ENCODE results near the gene GTSF1L. TPM values are rescaled to one million over a fixed set of nuclear protein-coding genes. Genes with fewer than 3 reads are reported as not detected.

The GTSF1L gene
- total and polyA plus RNA-seq, 2 of the 4 experiments (the other 2 are of a cell fraction): not detected

- H3K9me3 ChIP-seq (ENCODE audit: control insufficient read depth, insufficient read depth, low read length): no peaks in the 10 kb centered on the region
- no peak overlapping the region for H2BK5ac ChIP-seq (ENCODE audit: low read depth, low read length, poor library complexity, severe bottlenecking)
- POLR2A ChIA-PET (ENCODE audit: unreplicated experiment): no interaction called here
- ATAC-seq (ENCODE audit: low read depth): no peak
- dilution Hi-C loops (cut with HindIII; ENCODE audit: low sequenced_read_pairs, unreplicated experiment) (no loop called here), in situ Hi-C loops (cut with MboI; ENCODE audit: low sequenced_read_pairs) (loop anchor here (10.0 kb wide), 1 partner anchor 156 kb away; no protein-coding TSS in a partner anchor), intact Hi-C loops (cut with micrococcal nuclease) (no loop called here)
- H3K79me1 ChIP-seq (ENCODE audit: low read depth in 1 of 2, low read length in 2 of 2): no peaks in the 10 kb centered on the region
- peaks cover 2% of the 10 kb centered on the region; the same call in 1 of the 2 replicates for H3K36me3 ChIP-seq (ENCODE audit: control insufficient read depth, insufficient read depth, low read length)
- no peak overlapping the region for H3K14ac ChIP-seq (replicated peaks; ENCODE audit: low read depth, low read length)
- no peak for DNase-seq
- H3K27ac ChIP-seq (ENCODE audit: insufficient read depth, low read length): no peak overlapping the region
- no peak overlapping the region for H3K18ac ChIP-seq (ENCODE audit: low read depth, low read length)
- no peak overlapping the region for H3K9ac ChIP-seq (ENCODE audit: low read depth, low read length)
- H3K23ac ChIP-seq (ENCODE audit: low read depth, low read length): no peak overlapping the region
- CTCF ChIA-PET: interaction anchor here (0.7 to 3.3 kb wide), 4 partner anchors 10 to 153 kb away, joined by 3 to 20 read pairs (median 4); no protein-coding TSS in a partner anchor
- 100% methylated on average over 4 of the region's 9 CpGs; no CpG with 5 or more reads in 1 of the 2 experiments for WGBS, 2 experiments (ENCODE audit: extremely low coverage in 2 of 2, insufficient read length in 1 of 2)
- no TSS peak for BruUV-seq (replicated peaks)
- no peak overlapping the region for H3K4me2 ChIP-seq (ENCODE audit: low read depth, low read length)
- no peak overlapping the region for H2AK9ac ChIP-seq (replicated peaks; ENCODE audit: low read depth, low read length, poor library complexity)
- TF ChIP-seq RAD21 (IDR thresholded peaks at IDR 0.05; ENCODE audit: low read length) (no peak), BHLHE40 (IDR thresholded peaks at IDR 0.05; ENCODE audit: low read depth, low read length) (no peak), MXI1 (IDR thresholded peaks at IDR 0.05; ENCODE audit: borderline replicate concordance, low read depth, low read length) (no peak), SMC3 (IDR thresholded peaks at IDR 0.05; ENCODE audit: low read depth, low read length) (no peak), FOS (IDR thresholded peaks at IDR 0.05; ENCODE audit: low read depth, low read length) (no peak), CHD1 (IDR thresholded peaks at IDR 0.05; ENCODE audit: low read depth, low read length) (no peak), ELK1 (IDR thresholded peaks at IDR 0.05; ENCODE audit: borderline replicate concordance, low read depth, low read length) (no peak), POLR2A (IDR thresholded peaks at IDR 0.05; ENCODE audit: low read depth, low read length) (no peak), RFX5 (IDR thresholded peaks at IDR 0.05; ENCODE audit: low read depth, low read length) (no peak), CEBPB (IDR thresholded peaks at IDR 0.05; ENCODE audit: low read depth, low read length) (no peak), MAFK (IDR thresholded peaks at IDR 0.05; ENCODE audit: low read depth, low read length) (no peak), NFE2L2 (IDR thresholded peaks at IDR 0.05; ENCODE audit: low read depth, low read length) (no peak), RCOR1 (IDR thresholded peaks at IDR 0.05; ENCODE audit: insufficient replicate concordance, low read length) (no peak)
- TF ChIP-seq, protein P1, sequence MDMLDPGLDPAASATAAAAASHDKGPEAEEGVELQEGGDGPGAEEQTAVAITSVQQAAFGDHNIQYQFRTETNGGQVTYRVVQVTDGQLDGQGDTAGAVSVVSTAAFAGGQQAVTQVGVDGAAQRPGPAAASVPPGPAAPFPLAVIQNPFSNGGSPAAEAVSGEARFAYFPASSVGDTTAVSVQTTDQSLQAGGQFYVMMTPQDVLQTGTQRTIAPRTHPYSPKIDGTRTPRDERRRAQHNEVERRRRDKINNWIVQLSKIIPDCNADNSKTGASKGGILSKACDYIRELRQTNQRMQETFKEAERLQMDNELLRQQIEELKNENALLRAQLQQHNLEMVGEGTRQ (IDR thresholded peaks at IDR 0.05; ENCODE audit: low read depth, low read length): no peak
- TF ChIP-seq, protein P2, sequence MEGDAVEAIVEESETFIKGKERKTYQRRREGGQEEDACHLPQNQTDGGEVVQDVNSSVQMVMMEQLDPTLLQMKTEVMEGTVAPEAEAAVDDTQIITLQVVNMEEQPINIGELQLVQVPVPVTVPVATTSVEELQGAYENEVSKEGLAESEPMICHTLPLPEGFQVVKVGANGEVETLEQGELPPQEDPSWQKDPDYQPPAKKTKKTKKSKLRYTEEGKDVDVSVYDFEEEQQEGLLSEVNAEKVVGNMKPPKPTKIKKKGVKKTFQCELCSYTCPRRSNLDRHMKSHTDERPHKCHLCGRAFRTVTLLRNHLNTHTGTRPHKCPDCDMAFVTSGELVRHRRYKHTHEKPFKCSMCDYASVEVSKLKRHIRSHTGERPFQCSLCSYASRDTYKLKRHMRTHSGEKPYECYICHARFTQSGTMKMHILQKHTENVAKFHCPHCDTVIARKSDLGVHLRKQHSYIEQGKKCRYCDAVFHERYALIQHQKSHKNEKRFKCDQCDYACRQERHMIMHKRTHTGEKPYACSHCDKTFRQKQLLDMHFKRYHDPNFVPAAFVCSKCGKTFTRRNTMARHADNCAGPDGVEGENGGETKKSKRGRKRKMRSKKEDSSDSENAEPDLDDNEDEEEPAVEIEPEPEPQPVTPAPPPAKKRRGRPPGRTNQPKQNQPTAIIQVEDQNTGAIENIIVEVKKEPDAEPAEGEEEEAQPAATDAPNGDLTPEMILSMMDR (conservative IDR thresholded peaks at IDR 0.05; ENCODE audit: low read depth, low read length): no peak
- no peaks in the 10 kb centered on the region for H3K9me1 ChIP-seq (ENCODE audit: insufficient read depth, low read length)
- no peaks in the 10 kb centered on the region for H3K4me1 ChIP-seq (ENCODE audit: control insufficient read depth, insufficient read depth, low read length)
- H4K91ac ChIP-seq (ENCODE audit: insufficient read depth, low read depth, low read length): no peak overlapping the region
- H4K20me1 ChIP-seq (ENCODE audit: insufficient read depth, low read length): no peaks in the 10 kb centered on the region; the same call in 1 of the 2 replicates
- H2BK120ac ChIP-seq (ENCODE audit: low read depth, low read length): no peak overlapping the region
- no peak overlapping the region for H3K4ac ChIP-seq (ENCODE audit: low read depth, low read length)
- no peak overlapping the region for H2AK5ac ChIP-seq (ENCODE audit: low read depth, low read length)
- H4K5ac ChIP-seq (ENCODE audit: low read depth, low read length): no peak overlapping the region
- H3K4me3 ChIP-seq (ENCODE audit: insufficient read depth, low read depth, low read length): no peak overlapping the region
- no peak overlapping the region for H2BK20ac ChIP-seq (ENCODE audit: low read depth, low read length)
- no peak overlapping the region for H3K56ac ChIP-seq (ENCODE audit: extremely low read depth, insufficient read depth, low read length)
- no peak overlapping the region for H2BK15ac ChIP-seq (ENCODE audit: low read depth, low read length)
- no peak overlapping the region for H4K8ac ChIP-seq (ENCODE audit: low read depth in 2 of 2, low read length in 2 of 2)
- H3K27me3 ChIP-seq (ENCODE audit: control insufficient read depth, insufficient read depth, low read length): no peaks in the 10 kb centered on the region
- no peak overlapping the region for H2AFZ ChIP-seq (replicated peaks; ENCODE audit: low read length, poor library complexity)
These were observed 35.7 kb downstream of the GTSF1L start for GRCh38 chr20:43690943-43691598.

Data from IMR-90 (cell line).